Hindlimb muscle (tissue), 1 donor: ENCODE measurements around the gene HOXD1. TPM values are rescaled to one million over a fixed set of nuclear protein-coding genes. Genes with fewer than 3 reads are reported as not detected.
A peak's percentile ranks its signal among the peaks of the same experiment; 100 is the strongest.

ENCODE experiments used
- DNase-seq: peaks from one replicate; pipeline ENCODE4 v3.0.0-alpha.2; 2013
- polyA plus RNA-seq: library from polyadenylated mRNA; unstranded; fragments of 120-200 nt; gene quantifications from one replicate; pipeline ENCODE4 v1.2.1, GENCODE V29; 2013; ENCODE audit not compliant: insufficient read length

Gene HOXD1
- polyA plus RNA-seq: 0.57 TPM

GRCh38 chr2:176187899-176188773 lies at the start of gene HOXD1:
Gene HOXD1 (plus strand): TSS chr2:176188668. CDS start chr2:176188802, 134 bp downstream.
- no peak for DNase-seq

DNA sequence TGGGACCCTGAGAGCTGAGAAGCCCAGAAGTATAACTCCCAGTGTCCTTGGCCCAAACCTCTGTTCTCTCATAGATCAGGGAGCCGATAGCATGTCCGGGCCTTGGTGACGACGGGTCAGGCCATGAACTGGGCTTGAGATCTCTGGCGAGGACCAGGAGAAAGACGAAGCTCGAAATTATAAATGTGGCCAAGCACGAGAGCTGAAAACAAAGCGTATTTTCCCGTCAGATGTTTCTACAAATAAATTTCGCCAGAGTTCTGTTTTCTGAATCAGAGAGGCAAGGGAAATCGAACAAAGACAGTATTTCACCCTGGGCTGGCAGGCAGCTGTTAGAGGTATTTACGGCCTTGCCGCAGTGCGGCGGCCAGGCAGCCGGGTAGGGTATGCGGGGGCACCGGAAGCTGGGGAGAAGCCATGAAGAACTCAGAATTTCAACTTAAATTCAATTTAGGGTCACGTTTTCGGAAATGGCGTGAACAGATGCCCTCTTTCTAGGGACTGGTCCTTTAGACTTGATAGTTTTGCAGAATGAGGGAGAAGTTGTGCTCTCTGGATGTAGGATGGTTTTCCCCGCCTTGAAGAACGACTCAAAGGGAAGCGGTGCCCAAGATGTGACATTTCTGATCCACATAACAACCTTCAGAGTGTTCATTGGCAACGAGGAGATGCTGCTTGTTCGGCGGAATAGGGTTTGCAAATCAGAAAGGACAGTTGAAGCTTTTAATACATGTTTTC lies 49.4 kb upstream of the HOXD1 start:
- no peak for DNase-seq

DNA sequence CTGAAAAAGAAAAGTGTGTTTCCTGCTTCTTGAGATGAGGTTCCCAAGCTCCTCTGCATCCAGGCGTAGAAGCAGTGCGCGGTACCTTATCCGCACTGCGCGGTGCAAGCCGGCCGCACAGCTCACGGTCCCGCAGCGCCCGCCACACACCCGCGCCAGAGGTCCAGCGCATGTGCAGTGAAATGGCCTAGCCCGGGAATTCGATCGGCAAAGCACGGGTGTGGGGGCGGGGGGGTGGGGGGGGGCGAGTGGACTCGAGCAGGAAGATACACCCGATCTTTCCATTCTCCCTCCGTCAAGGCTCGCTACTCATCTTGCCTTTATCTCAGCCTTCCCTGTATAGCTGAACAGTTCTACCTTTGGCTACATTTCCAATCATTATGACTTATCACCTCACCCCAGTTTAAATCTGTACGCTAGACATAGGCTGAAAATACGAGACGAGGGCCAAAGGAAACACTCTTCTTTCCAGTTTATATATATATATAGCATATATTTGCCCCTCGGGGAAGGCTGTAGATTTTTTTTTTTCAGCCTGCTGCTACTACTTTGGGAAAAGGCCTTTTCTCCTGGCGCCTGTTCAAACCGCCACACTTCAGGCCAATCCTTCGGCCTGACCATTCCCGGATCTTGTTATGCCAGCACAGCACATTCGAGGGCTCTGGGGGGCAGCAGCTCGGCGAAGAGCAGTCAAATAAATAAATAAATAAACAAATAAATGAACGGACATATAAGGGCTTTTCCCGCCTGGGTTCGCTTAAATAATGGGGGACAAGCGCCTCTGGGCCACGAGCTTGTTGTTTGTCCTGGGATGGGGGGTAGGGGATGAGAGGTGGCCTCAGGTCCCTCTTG lies 48.6 kb upstream of the HOXD1 start:
- DNase-seq: no peak

GRCh38 chr2:176140513-176141317 lies 47.8 kb upstream of the HOXD1 start:
- DNase-seq: peak; percentile 93

- no peak for DNase-seq
Measured at GRCh38 chr2:176142281-176142680, 46.2 kb upstream of the HOXD1 start.

DNA sequence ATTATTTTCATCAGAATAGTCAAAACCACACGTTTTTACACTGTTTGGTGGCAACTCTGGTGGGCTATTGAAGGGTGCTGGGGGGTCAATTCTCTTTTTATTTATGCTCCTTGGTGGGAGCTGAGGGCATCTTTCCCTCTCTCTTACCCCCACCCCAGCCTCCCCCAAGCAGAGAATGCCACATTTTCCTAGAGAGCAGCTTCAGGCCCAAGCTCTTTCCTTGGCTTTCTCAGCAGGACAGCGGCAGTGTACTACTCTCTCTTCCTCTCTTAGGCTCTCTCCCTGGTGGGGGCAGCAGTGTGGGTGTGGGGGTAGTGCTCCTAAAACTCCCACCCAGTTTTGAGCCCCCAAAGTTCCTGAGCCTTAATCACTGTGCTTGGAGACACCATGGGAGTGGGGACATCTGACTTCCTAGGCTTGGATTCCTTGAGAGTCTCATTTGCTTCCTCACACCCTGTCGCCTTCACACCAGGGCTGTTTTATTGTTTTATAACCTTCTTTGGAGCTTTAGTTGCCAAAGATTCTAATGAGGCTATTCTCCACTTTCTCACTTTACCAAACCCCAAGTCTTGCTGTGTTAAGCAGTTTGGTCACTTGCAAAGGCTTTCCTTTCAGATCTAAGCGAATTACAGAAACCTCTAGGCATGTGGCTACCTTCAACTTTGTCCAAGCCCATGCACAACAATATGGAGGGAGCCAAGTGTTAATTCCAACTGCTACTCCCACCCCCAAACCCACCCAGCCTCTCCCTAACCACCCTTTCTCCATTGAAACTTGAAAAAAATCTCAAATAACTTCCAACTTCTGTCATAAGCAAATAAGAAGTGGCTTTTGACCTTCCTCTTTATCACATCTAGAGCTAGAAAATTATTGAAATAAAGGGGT lies 43.1 kb upstream of the HOXD1 start:
- DNase-seq: no peak

DNA sequence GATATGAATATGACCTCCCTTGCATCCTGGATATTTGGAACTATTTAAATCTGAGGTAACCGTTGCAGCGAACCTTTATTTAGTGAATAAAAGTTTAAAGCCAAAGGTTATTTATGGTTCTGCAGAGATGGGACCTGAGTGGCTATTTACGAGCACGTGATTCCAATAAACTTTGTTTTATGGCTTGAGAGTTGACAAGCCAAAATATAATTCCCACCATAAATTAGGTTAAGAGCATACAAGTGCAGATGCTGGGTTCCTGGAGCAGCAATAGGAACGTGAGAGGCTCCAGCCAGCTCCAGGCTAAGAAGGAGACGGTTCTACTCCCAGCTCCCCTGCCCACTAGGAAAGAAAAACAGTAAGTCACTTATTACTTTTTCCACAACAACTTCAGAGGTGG lies 42.4 kb upstream of the HOXD1 start:
- no peak for DNase-seq

DNA sequence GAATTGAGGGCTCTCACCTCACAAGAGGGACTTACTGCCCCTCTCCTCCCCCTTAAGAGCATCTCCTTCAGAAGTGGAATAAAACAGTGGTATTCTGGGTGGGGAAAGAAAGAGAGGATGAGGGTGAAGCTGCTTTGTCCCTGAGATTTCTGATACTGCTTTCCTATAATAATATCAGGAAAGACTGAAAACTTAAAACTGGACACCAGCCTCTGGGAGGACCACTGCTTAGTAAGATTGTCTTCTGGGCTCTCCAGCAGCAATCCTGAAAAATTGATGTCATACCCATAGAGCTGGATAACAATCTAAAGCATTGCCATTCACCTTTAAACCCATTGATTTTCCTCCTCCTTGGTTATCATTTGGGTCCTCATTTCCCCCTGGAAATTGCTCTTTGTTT lies 41.8 kb upstream of the HOXD1 start:
- no peak for DNase-seq

DNA sequence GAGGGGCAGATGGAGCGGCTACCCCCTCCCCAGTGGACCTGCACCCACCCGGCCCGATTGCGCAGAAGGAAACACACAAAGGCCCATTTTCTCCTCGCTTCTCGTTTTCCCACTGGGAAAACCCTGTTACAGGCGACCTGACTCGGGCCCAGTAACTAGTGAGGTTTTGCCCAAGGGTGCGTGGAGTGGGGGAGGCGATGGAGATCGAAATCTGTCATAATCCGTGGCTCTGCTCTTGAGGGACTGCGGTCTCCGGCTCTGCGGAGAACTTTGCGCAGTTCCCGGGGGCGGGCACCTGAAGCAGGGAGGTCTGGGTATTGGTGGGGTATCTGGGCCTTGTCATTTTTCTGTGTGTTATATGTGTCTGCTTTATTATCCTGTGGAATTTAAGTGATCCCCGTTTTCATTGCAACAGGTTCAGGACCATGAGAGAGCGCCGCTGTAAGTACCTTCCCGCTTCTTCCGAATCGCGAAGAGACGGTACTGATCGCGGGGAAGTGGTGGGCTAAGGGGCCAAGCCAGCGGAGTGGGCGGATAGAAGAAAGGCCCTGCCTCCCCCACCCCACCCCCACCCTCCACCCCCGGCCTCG lies 41.2 kb upstream of the HOXD1 start:
- no peak for DNase-seq

- DNase-seq: no peak
Measured at GRCh38 chr2:176147800-176148496, 40.5 kb upstream of the HOXD1 start.

DNA sequence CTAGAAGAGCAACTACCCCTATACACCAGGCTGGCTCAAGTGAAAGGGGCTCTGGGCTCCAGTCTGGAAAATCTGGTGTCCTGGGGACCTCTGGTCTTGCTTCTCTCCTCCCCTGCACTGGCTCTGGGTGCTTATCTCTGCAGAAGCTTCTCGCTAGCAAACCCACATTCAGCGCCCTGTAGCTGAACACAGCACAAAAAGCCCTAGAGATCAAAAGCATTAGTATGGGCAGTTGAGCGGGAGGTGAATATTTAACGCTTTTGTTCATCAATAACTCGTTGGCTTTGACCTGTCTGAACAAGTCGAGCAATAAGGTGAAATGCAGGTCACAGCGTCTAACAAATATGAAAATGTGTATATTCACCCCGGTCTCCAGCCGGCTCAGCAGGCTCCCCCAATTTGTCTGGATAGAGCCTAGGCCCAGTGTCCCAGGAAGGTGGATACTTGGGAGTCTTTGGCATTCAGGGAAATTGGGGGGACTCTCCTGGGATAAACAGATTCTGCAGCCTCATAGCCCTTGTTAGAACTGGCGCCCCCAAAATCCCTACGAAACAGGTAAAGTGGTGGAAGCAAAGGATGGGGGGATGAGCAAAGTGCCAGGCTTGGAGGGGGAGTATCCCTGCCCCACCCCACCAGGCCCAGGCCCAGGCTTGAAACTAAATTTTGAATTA lies 39.6 kb upstream of the HOXD1 start:
- no peak for DNase-seq

GRCh38 chr2:176149481-176149938 lies 39.0 kb upstream of the HOXD1 start:
- no peak for DNase-seq

- DNase-seq: no peak
Measured at GRCh38 chr2:176149939-176150583, 38.4 kb upstream of the HOXD1 start.

GRCh38 chr2:176150584-176151441 lies 37.7 kb upstream of the HOXD1 start:
- no peak for DNase-seq

- DNase-seq: no peak
Measured at GRCh38 chr2:176151442-176152287, 36.8 kb upstream of the HOXD1 start, which contains the start of gene HOXD4. Gene HOXD4 (plus strand): TSS chr2:176151550. CDS start chr2:176151634, 84 bp downstream.
